HG03469 (cell line): ENCODE results near the gene FBXL17.
A peak's percentile ranks its signal among the peaks of the same experiment; 100 is the strongest.
"Not testable (repeated sequence)": the region's sequence is repeated elsewhere in the genome, so short reads cannot be mapped to it uniquely, and the experiment has no call there.

Experiments used
- ATAC-seq: cut with Tn5 transposase; IDR thresholded peaks from one replicate; pipeline ENCODE4 v1.9.1; 2021; ENCODE audit warnings: mild to moderate bottlenecking, moderate library complexity, moderate number of reproducible peaks; ENCODE audit not compliant: unreplicated experiment

The FBXL17 gene

DNA sequence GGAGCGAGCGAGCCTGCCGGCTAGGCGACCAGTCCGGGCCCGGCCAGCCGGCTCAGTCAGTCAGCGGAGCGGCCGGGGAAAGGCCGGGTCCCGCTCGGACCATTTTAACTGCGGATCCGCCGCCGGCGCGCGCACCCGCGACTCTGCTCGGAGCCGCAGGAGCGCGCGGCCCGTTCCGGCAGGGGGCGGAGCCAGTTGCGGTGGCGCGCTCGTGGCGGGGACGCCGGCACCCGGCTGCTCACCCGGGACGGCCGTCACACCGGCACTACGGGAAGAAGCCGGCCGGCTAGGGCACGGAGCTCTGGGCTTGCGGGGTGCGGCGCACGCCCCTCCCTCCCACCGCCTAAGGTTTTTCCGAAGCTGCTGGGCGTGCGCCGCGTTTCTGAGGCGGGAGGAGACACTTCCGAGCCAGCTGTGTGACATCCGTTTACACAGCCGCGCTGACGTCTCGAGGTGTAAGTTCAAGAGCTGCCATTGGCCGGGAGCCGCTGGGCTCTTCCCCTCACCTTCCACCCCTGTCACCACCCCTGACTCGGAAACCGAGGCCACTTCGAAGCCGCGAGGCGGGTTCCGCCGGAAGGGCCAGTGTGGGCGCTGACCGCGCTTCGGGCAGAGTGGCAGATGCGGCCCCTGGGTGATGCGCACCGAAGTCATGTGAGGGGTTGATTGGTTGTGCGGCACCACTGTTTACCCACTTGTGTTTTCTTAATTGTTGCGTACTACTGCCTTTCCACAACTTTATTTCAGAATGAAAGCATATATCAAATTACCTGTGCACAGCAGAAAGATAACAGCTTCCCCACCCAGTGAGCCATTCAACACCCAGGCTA, at the start of gene FBXL17:
Gene FBXL17 (minus strand): TSS at position 145 of the 830 bp plus-strand sequence.
- peak; percentile 74 for ATAC-seq

DNA sequence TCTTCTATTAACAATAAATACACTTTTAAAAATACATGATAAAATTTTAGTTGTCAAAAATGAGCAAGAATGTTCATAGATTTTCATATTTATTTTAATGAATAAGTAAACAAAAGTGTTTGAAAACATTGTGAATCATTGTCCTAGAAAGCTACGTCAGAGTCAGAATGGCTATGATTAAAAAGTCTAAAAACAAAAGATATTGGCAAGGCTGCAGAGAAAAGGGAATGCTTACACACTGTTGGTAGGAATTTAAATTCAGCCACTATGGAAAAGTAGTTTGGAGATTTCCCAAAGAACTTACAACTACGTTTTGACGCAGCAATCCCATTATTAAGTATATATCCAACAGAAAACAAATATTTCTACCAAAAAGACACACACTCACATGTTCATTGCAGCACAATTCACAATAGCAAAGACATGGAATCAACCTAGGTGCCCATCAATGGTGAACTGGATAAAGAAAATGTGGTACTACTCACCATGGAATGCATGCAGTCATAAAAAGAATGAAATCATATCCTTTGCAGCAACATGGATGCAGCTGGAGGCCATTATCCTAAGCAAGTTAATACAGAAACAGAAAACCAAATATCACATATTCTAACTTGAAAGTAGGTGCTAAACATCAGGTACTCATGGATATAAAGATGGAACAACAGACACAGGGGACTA, 49.2 kb upstream of the FBXL17 start:
- ATAC-seq = no peak

- no peak for ATAC-seq
These were observed 39.8 kb upstream of the FBXL17 start for GRCh38 chr5:108421713-108422112.

DNA sequence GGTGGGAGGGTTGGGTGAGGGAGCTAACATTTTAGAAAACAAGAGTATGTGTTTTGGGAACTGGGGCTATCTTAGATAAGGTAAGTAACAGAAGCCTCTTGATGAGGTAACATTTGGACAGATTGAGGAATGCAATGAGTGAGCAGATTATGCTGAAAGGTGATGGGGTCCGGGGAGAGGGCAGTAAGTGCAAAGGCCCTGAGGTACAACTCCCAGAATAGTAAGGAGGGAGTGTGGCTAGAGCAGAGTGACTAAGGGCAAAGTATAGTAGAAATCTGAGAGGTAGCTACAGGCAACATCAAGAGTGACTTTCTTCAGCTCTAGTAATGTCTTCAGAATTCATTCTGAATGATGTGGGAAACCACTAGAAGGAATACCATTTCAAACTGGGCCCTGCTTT, 38.9 kb upstream of the FBXL17 start:
- ATAC-seq = no peak

DNA sequence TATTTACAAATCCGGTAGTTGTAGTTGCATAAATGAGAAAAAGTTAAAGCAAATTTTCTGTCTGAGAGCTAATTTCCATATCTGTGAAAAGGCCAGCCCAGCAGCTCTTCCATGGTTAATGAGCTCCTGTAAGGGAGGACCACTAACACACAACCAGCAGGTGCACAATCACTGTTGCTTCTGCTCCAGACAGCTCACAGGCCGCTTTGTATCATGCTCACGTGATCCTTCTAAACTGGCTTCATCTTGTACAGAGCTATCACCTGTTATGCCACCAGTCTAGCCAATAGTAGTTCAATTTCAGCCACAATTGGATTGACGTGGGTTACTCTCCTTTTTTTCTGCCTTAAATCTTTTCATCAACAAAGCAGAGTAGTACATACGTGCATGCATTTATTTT, 38.3 kb upstream of the FBXL17 start:
- ATAC-seq = no peak

- ATAC-seq = no peak
These were observed 36.3 kb upstream of the FBXL17 start for GRCh38 chr5:108418197-108418596.

GRCh38 chr5:108417166-108417670, 35.3 kb upstream of the FBXL17 start:
- no peak for ATAC-seq

- no peak for ATAC-seq
These were observed 33.8 kb upstream of the FBXL17 start for GRCh38 chr5:108415726-108416125.

GRCh38 chr5:108409786-108410185, 27.9 kb upstream of the FBXL17 start:
- no peak for ATAC-seq

- not testable (repeated sequence) for ATAC-seq
These were observed 23.3 kb upstream of the FBXL17 start for GRCh38 chr5:108405201-108405600.

DNA sequence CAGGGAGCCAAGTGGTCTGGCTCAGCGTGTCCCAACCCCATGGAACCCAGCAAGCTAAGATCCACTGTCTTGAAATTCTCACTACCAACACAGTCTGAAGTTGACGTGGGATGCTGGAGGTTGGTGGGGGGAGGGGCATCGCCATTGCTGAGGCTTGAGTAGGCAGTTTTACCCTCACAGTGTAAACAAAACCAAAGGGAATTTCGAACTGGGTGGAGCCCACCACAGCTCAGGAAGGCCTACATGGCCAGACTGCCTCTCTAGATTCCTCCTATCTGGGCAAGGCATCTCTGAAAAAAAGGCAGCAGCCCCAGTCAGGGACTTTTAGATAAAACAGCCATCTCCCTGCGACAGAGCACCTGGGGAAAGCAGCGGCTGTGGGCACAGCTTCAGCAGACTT, 17.1 kb upstream of the FBXL17 start:
- no peak for ATAC-seq

DNA sequence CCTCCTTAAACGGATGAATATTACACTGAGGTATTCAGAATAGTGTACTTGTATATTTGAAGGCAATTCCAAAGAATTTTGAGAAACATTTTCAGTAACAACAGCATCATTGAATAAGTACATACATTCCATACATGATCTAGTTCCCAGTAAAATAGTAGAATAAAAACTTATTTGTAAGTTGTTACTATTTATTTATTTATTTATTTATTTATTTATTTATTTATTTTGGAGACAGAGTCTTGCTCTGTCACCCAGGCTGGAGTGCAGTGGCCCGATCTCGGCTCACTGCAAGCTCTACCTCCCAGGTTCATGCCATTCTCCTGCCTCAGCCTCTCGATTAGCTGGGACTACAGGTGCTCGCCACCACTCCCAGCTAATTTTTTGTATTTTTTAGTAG, 14.9 kb upstream of the FBXL17 start:
- not testable (repeated sequence) for ATAC-seq

GRCh38 chr5:108387758-108388157, 5.9 kb upstream of the FBXL17 start:
- no peak for ATAC-seq

DNA sequence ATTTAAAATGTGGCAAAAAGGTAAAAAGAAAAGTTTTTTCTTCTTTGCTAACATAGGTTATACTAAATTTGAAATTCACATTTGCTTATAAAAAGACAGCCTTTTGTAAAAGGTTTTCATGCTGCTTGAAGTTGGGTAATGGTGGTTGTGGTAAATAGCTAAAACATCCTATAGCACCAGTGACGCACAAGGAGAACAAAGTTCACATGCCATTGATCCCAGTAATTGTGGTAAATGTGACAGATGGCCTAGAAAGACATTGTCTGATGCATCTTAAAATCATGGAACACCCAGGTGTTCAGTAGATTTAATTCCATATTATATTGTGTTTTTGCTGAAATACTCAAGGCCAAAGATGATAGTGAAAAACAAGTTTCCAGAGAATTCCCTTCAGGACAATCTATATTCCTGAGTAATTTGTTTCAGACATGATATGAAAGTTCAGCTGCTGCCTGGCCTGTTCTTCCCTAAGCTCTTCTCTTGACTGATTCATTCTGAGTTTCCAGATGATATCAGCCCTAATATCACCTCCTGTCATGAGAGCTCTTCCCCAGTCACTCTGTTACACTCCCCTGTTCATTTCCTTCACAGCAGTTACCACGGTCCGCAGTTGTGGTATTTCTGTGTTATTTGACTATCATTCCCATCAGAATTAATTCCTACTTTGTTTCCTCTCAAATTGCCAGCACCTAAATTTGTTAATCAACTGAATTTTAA, 4.6 kb upstream of the FBXL17 start:
- ATAC-seq = no peak

- ATAC-seq = no peak
These were observed 2.8 kb upstream of the FBXL17 start for GRCh38 chr5:108384741-108385140.

DNA sequence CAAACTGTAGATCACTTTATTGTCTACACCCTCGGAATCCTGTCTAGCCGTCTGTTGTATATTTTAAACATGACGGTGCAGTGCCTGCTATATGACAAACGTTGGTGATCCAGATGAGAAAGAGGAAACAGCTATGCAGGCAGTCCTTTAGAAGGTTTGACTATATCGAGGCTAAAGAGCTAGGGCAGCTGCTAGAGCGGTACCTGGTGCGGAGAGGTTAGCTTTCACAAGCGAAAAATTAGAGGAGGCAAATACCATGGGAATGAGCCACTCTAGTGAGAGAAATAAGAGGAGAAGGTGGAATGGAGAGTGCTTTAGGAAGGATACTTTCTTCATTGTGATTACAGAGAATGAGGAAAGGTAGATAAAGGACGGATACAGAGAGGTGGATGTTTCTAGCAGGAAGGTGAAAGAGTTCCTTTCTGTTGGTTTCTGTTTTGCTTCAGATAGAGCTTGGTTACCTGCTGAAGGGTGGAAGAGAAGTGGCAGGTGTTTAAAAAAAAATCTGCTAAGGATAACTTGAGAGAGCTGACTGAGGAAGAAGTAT, 959 bp upstream of the FBXL17 start:
- ATAC-seq = no peak

- ATAC-seq = peak; percentile 30
These were observed 446 bp downstream of the FBXL17 start for GRCh38 chr5:108381350-108381953.

GRCh38 chr5:108380531-108381349, 1.2 kb downstream of the FBXL17 start:
- peak; percentile 10 for ATAC-seq

- no peak for ATAC-seq
These were observed 2.0 kb downstream of the FBXL17 start for GRCh38 chr5:108379722-108380530.
